Dermis lymphatic vessel endothelial cell (primary cell): ENCODE measurements around the gene UGT1A1. TPM values are rescaled to one million over a fixed set of nuclear protein-coding genes. Genes with fewer than 3 reads are reported as not detected.

Experiments used
- total RNA-seq: library from RNA; depleted of rRNA; stranded (reverse); fragments of >200 nt; gene quantifications from 2 replicates; pipeline ENCODE4 v1.2.1, GENCODE V29; 2014

The UGT1A1 gene
- not detected in 2 replicates for total RNA-seq

GRCh38 chr2:233760043-233760442, at the start of gene UGT1A1:
Gene UGT1A1, plus strand, starts transcription at chr2:233760270. Its CDS starts 18 bp downstream, at chr2:233760288.

GRCh38 chr2:233712611-233713261, 47.3 kb upstream of the UGT1A1 start, which contains the start of gene UGT1A5:
Gene UGT1A5, plus strand, starts transcription at chr2:233712907. Its CDS starts 85 bp downstream, at chr2:233712992.

DNA sequence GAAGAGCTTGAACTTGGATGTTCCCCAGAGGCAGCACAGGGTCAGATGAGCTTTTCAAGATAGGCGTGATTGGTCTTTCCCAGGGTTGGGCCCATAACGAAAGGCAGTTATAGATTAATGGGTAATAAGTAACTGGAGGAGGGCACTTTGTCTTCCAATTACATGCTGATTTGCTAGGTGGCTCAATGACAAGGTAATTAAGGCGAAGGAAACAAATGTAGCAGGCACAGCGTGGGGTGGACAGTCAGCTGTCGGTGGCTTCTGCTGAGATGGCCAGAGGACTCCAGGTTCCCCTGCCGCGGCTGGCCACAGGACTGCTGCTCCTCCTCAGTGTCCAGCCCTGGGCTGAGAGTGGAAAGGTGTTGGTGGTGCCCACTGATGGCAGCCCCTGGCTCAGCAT, 41.5 kb upstream of the UGT1A1 start, which contains the start of gene UGT1A4:
TSS of gene UGT1A4 (plus strand) at position 185 of the 400 bp plus-strand sequence. CDS start at position 270, 85 bp downstream.

GRCh38 chr2:233728723-233729301, 31.3 kb upstream of the UGT1A1 start, which contains the start of gene UGT1A3:
Gene UGT1A3, plus strand, starts transcription at chr2:233729042. Its CDS starts 85 bp downstream, at chr2:233729127.

GRCh38 chr2:233778030-233778429, 18.0 kb downstream of the UGT1A1 start, which contains the start of gene MROH2A:
Gene MROH2A, plus strand, starts transcription at chr2:233778330. Its CDS starts 1,029 bp downstream, at chr2:233779359.

Other genes starting within 250 kb of the UGT1A1 start
- 21.6 and 27.2 TPM in 2 replicates for gene USP40, start 193.5 kb upstream of the UGT1A1 start, total RNA-seq
- gene UGT1A8, start 142.6 kb upstream of the UGT1A1 start, total RNA-seq = not detected in 2 replicates
- not detected in 2 replicates for gene UGT1A10, start 123.8 kb upstream of the UGT1A1 start, total RNA-seq
- gene UGT1A9, start 88.4 kb upstream of the UGT1A1 start, total RNA-seq = not detected in 2 replicates
- under 0.01 TPM in 1 of 2 replicates, not detected in the other for gene UGT1A7, start 78.4 kb upstream of the UGT1A1 start, total RNA-seq
- not detected in 2 replicates for gene UGT1A6, start 67.4 kb upstream of the UGT1A1 start, total RNA-seq
- gene UGT1A5, start 47.4 kb upstream of the UGT1A1 start, total RNA-seq = not detected in 2 replicates
- not detected in 2 replicates for gene UGT1A4, start 41.5 kb upstream of the UGT1A1 start, total RNA-seq
- gene UGT1A3, start 31.2 kb upstream of the UGT1A1 start, total RNA-seq = not detected in 2 replicates
- not detected in 2 replicates for gene MROH2A, start 18.1 kb downstream of the UGT1A1 start, total RNA-seq
- gene HJURP, start 94.3 kb downstream of the UGT1A1 start, total RNA-seq = 2.1 and 2.3 TPM in 2 replicates
- not detected in 2 replicates for gene TRPM8, start 157.1 kb downstream of the UGT1A1 start, total RNA-seq